Right renal cortex interstitium (tissue), 3 donors: Measurements from ENCODE around the gene MC1R. TPM values are rescaled to one million over a fixed set of nuclear protein-coding genes. Genes with fewer than 3 reads are reported as not detected.
A peak's percentile ranks its signal among the peaks of the same experiment; 100 is the strongest.
"Not testable (repeated sequence)": the region's sequence is repeated elsewhere in the genome, so short reads cannot be mapped to it uniquely, and the experiment has no call there.

ENCODE experiments used
- DNase-seq, 3 donors: peaks; one replicate each; pipeline ENCODE4 v3.0.0-alpha.2; 2013; ENCODE audit warnings: low read depth in 3 of 3, low spot score in 2 of 3
- polyA plus RNA-seq, 3 donors: library from polyadenylated mRNA; unstranded; fragments of 120-200 nt; gene quantifications; one replicate each; pipeline ENCODE4 v1.2.1, GENCODE V29; 2013; ENCODE audit not compliant: insufficient read length in 3 of 3

MC1R gene
- polyA plus RNA-seq, result 1 to 10 TPM; 1.9 to 3.2 (median 3.1) TPM

- DNase-seq, result no peak
These were observed at the start of gene MC1R for GRCh38 chr16:89918453-89919347. MC1R (plus strand) TSS chr16:89918862; CDS start chr16:89919259, 397 bp downstream.

DNA sequence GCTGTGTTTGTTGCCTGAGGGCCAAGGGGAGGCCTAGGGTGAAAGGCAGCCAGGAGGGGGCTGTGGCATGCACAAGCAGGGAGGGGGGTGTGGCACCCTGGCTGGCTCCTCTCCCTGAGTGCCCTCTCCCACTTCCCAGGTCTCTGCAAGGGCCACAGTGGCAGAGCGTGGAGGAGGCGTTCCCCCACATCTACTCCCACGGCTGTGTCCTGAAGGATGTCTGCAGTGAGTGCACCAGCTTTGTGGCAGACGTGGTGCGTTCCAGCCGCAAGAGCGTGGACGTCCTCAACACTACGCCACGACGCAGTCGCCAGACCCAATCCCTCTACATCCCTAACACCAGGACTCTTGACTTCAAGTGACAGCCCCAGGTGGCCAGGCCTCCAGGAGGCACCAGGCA, 48.8 kb upstream of the MC1R start:
- DNase-seq, result no peak

DNA sequence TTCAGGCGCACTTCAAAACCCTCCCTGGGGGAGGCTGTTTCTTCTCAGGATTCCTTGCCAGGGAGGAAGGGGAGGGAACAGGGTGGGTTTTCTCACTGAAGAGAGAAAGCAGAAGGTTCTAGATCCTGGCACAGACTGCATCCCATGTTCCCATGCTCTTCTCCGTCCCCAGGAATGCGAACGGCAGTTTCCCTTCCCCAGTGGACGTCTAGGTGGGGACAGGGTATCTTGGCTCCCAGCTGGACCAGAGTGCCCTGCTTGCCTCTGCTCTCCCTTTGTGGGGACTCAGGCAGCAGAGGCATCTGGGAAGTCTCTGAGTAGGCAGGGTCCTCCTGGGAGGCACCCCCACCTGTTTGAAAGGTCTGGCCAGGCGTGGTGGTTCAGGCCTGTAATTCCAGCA, 48.2 kb upstream of the MC1R start:
- DNase-seq, result no peak

DNA sequence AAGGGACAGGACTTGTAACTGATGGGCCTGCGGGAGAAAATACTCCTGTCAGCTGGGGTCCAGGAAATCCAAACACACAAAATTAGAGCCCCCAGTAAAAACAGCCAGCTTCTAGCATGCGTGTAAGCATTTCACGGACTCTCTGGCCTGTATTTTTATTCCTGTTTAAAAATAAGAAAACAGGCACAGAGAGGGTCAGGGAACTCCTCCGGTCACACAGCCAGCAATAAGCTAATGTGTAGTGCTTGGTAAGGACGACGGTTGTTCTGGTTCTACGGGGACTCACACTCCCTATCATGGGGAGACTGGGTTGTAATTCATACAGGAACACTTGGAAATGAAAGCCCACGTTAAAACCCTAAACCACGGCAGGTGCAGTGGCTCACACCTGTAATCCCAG, 46.8 kb upstream of the MC1R start:
- DNase-seq, result no peak

GRCh38 chr16:89873109-89873971, 45.3 kb upstream of the MC1R start, which contains the start of gene TCF25:
TCF25 (plus strand) TSS chr16:89873592; CDS start chr16:89873668, 76 bp downstream.
- peak; percentile 74 to 77 (median 75) for DNase-seq

DNA sequence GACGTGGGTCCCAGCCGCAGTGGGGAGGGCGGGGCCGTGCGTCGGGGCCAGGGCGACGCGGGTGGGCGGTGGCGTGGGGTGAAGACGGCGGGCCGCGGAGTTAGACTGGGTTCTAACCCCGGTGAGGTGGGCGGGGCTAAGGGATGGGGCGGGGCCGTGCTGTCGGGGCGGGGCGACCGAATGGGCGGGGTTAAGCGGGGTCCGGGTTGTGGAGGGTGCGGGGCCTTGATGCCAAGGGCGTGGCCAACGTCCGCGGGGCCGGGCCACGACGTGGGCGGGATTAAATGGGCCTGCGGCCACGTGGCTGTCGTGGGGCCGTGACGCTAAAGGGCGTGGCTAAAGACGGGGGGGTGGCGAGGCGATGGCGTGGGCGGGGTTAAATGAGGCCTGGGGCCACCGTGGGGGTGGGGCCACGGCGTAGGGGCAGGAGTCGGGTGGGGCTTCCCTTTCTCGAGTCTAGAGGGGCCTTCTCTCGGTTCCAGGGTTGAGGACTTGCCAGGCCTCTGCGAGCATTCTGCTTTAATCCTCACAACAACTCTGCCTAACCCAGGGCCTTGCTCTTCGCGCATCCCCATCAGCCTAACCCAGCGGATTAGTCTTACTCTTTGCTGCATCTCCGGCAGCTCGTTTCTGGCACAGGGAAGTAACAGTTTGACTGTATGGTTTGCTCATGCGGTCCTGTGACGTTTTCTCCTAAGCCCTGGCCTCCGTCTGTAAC, 44.5 kb upstream of the MC1R start:
- peak; percentile 72 to 83 (median 81) for DNase-seq

DNA sequence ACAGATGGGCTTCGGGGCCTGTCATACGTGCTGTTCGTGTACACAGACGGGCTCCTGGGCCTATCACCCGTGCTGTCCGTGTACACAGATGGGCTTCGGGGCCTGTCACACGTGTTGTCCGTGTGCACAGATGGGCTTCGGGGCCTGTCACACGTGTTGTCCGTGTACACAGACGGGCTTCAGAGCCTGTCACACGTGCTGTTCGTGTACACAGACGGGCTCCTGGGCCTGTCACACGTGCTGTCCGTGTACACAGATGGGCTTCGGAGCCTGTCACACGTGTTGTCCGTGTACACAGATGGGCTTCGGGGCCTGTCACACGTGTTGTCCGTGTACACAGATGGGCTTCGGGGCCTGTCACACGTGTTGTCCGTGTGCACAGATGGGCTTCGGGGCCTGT, 39.5 kb upstream of the MC1R start:
- not testable (repeated sequence) for DNase-seq

GRCh38 chr16:89880477-89881367, 37.9 kb upstream of the MC1R start:
- DNase-seq, result no peak

GRCh38 chr16:89881368-89881730, 37.3 kb upstream of the MC1R start:
- DNase-seq, result no peak

- no peak for DNase-seq
These were observed 35.2 kb upstream of the MC1R start for GRCh38 chr16:89883346-89884040.

- DNase-seq, result no peak
These were observed 34.6 kb upstream of the MC1R start for GRCh38 chr16:89884041-89884421.

- DNase-seq, result no peak
These were observed 31.4 kb upstream of the MC1R start for GRCh38 chr16:89887243-89887642.

GRCh38 chr16:89890200-89890599, 28.5 kb upstream of the MC1R start:
- no peak for DNase-seq

- DNase-seq, result no peak
These were observed 27.6 kb upstream of the MC1R start for GRCh38 chr16:89890886-89891657.

- DNase-seq, result no peak
These were observed 26.5 kb upstream of the MC1R start for GRCh38 chr16:89892055-89892630.

DNA sequence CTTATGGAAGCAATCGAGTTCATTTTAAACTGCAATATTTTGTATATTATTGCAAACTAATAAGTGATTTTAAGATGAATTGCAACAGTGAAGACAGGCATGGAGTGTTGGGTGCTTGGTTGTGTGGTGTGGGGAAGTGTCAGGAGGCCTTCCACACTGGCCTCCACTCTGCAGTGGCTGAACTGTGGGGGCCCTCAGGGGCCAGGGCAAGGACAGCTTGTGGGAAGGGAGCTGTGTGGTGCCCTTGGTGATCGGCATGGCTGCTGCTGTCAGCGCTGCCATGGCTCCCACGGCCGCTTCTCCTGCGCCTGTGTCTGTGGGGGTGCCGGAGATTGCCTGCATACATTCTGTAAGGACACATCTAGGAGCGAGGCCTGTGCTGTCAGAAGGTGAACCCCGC, 26.0 kb upstream of the MC1R start:
- no peak for DNase-seq

GRCh38 chr16:89893642-89894548, 24.8 kb upstream of the MC1R start:
- DNase-seq, result no peak
